ENCODE results near the gene RBM7.

RBM7 gene

DNA sequence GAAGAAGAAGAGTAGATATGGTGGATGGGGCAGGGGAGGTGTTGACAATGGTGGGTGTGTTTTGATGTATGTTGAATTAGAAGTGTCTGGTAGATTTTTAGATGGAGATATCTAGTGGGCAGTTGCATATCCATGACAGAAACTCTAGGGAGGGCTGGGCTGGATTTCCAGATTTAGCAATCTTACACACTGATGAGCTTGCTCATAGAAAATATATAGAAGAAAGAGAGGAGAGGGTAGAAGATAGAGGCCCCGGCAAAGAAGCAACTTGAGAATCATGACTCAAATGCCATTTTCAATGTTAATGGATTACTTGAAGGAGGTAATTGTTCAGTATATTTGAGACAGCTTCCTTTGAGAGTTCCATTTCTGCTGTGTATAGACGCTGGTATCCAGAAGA is 47.0 kb downstream of the RBM7 start:
- H3K4me3 ChIP-seq (ENCODE audit: insufficient read depth, low read depth, low read length) = no peak overlapping the region
- WGBS, 2 experiments = 95 to 98% methylated on average over 2 of the region's 2 CpGs
- no peaks in the 10 kb centered on the region for H3K4me1 ChIP-seq (ENCODE audit: control insufficient read depth, insufficient read depth, low read length)
- no peaks in the 10 kb centered on the region for H3K9me3 ChIP-seq (ENCODE audit: control insufficient read depth, low read length)
- H3K36me3 ChIP-seq (ENCODE audit: control insufficient read depth, insufficient read depth, low read length) = peaks cover 5% of the 10 kb centered on the region
- H3K27me3 ChIP-seq (ENCODE audit: control insufficient read depth, insufficient read depth, low read length, poor library complexity, severe bottlenecking) = no peaks in the 10 kb centered on the region
- H3K27ac ChIP-seq (ENCODE audit: insufficient read depth, low read depth, low read length, poor library complexity, severe bottlenecking) = no peak overlapping the region

- Histone ChIP-seq H3K36me3 (ENCODE audit: control insufficient read depth, insufficient read depth, low read length) (peaks cover 5% of the 10 kb centered on the region), H3K4me3 (ENCODE audit: insufficient read depth, low read depth, low read length) (no peak overlapping the region), H3K27me3 (ENCODE audit: control insufficient read depth, insufficient read depth, low read length, poor library complexity, severe bottlenecking) (no peaks in the 10 kb centered on the region), H3K27ac (ENCODE audit: insufficient read depth, low read depth, low read length, poor library complexity, severe bottlenecking) (no peak overlapping the region), H3K9me3 (ENCODE audit: control insufficient read depth, low read length) (no peaks in the 10 kb centered on the region), H3K4me1 (ENCODE audit: control insufficient read depth, insufficient read depth, low read length) (no peaks in the 10 kb centered on the region)
- 97 to 98% methylated on average over 3 of the region's 3 CpGs for WGBS, 2 experiments
Observed at GRCh38 chr11:114447892-114448291, 47.4 kb downstream of the RBM7 start.

- Histone ChIP-seq H3K27ac (ENCODE audit: insufficient read depth, low read depth, low read length, poor library complexity, severe bottlenecking) (no peak overlapping the region), H3K27me3 (ENCODE audit: control insufficient read depth, insufficient read depth, low read length, poor library complexity, severe bottlenecking) (no peaks in the 10 kb centered on the region), H3K36me3 (ENCODE audit: control insufficient read depth, insufficient read depth, low read length) (peaks cover 9% of the 10 kb centered on the region), H3K9me3 (ENCODE audit: control insufficient read depth, low read length) (no peaks in the 10 kb centered on the region), H3K4me1 (ENCODE audit: control insufficient read depth, insufficient read depth, low read length) (no peaks in the 10 kb centered on the region), H3K4me3 (ENCODE audit: insufficient read depth, low read depth, low read length) (no peak overlapping the region)
- 96 to 100% methylated on average over 1 of the region's 2 CpGs for WGBS, 2 experiments
Observed at GRCh38 chr11:114448749-114449482, 48.5 kb downstream of the RBM7 start.

GRCh38 chr11:114449845-114450244 is 49.4 kb downstream of the RBM7 start:
- Histone ChIP-seq H3K9me3 (ENCODE audit: control insufficient read depth, low read length) (no peaks in the 10 kb centered on the region), H3K27me3 (ENCODE audit: control insufficient read depth, insufficient read depth, low read length, poor library complexity, severe bottlenecking) (no peaks in the 10 kb centered on the region), H3K36me3 (ENCODE audit: control insufficient read depth, insufficient read depth, low read length) (peaks cover 9% of the 10 kb centered on the region), H3K4me1 (ENCODE audit: control insufficient read depth, insufficient read depth, low read length) (no peaks in the 10 kb centered on the region), H3K4me3 (ENCODE audit: insufficient read depth, low read depth, low read length) (no peak overlapping the region), H3K27ac (ENCODE audit: insufficient read depth, low read depth, low read length, poor library complexity, severe bottlenecking) (no peak overlapping the region)
- WGBS, 2 experiments = 93 to 94% methylated on average over 6 of the region's 6 CpGs

- H3K4me3 ChIP-seq (ENCODE audit: insufficient read depth, low read depth, low read length) = no peak overlapping the region
- no peaks in the 10 kb centered on the region for H3K9me3 ChIP-seq (ENCODE audit: control insufficient read depth, low read length)
- 91 to 98% methylated on average over 3 of the region's 3 CpGs for WGBS, 2 experiments
- no peaks in the 10 kb centered on the region for H3K4me1 ChIP-seq (ENCODE audit: control insufficient read depth, insufficient read depth, low read length)
- H3K27ac ChIP-seq (ENCODE audit: insufficient read depth, low read depth, low read length, poor library complexity, severe bottlenecking) = no peak overlapping the region
- no peaks in the 10 kb centered on the region for H3K27me3 ChIP-seq (ENCODE audit: control insufficient read depth, insufficient read depth, low read length, poor library complexity, severe bottlenecking)
- H3K36me3 ChIP-seq (ENCODE audit: control insufficient read depth, insufficient read depth, low read length) = peaks cover 9% of the 10 kb centered on the region
Observed at GRCh38 chr11:114452399-114452798, 51.9 kb downstream of the RBM7 start.

Measured in ectodermal cell (in vitro differentiated cells).